Measurements from ENCODE around the gene LRRK1.
A peak's percentile ranks its signal among the peaks of the same experiment; 100 is the strongest.

Gene LRRK1

DNA sequence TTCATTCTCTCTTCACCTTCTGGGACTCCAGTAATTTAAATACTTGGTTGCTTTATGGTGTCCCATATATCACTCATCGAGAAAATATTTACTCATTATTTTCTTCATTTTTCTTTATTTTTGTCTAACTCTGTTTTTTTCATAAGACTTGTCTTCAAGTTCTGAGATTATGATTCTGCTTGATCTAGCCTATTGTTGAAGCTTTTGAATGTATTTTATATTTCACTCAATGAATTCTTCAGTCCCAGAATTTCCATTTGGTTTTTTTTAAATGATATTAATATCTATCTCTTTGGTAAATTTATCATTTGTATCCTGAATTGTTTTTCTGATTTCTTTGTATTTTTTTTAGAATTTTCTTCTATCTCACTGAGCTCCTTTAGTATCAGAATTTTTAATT, 117.0 kb downstream of the LRRK1 start:
- H3K4me1 ChIP-seq (ENCODE audit: control insufficient read depth, insufficient read depth, low read depth, low read length), result no peaks in the 10 kb centered on the region
- no peak overlapping the region for H2BK5ac ChIP-seq (ENCODE audit: low read depth, low read length, poor library complexity, severe bottlenecking)
- H3K9ac ChIP-seq (ENCODE audit: low read length), result no peak overlapping the region
- no peak overlapping the region for H2AFZ ChIP-seq (ENCODE audit: low read depth, low read length)
- no peak overlapping the region for H4K91ac ChIP-seq (ENCODE audit: low read length)
- peaks cover 21% of the 10 kb centered on the region for H3K9me3 ChIP-seq (ENCODE audit: control insufficient read depth, low read length)
- H3K23ac ChIP-seq (ENCODE audit: low read length in 2 of 2), result no peak overlapping the region
- no peak overlapping the region for H2BK12ac ChIP-seq (ENCODE audit: low read length in 2 of 2)
- H2AK5ac ChIP-seq (ENCODE audit: low read length, severe bottlenecking), result no peak overlapping the region
- no peak overlapping the region for H3K4me2 ChIP-seq (ENCODE audit: low read length, poor library complexity, severe bottlenecking)
- no peak overlapping the region for H4K8ac ChIP-seq (ENCODE audit: low read length)
- H3K4me3 ChIP-seq (ENCODE audit: insufficient read depth in 1 of 2, low read depth in 1 of 2, low read length in 2 of 2), result no peak overlapping the region
- no peak overlapping the region for H2BK15ac ChIP-seq (ENCODE audit: low read depth, poor library complexity, severe bottlenecking)
- H3K36me3 ChIP-seq (ENCODE audit: control insufficient read depth in 1 of 2, insufficient read depth in 2 of 2, low read depth in 1 of 2, low read length in 2 of 2), result peaks cover 0 to 59% of the 10 kb centered on the region in 2 experiments
- H2BK120ac ChIP-seq (ENCODE audit: low read depth, low read length), result no peak overlapping the region
- WGBS, result no CpG with 5 or more reads among the region's 1 CpG
- peaks cover 0 to 3% of the 10 kb centered on the region in 2 experiments for H3K27me3 ChIP-seq (ENCODE audit: control insufficient read depth in 1 of 2, insufficient read depth in 1 of 2, low read length in 2 of 2)
- no peak overlapping the region for H3K27ac ChIP-seq (ENCODE audit: low read length, poor library complexity, severe bottlenecking)
- no peak for DNase-seq
- no peak overlapping the region for H3K18ac ChIP-seq (ENCODE audit: low read depth in 1 of 2, low read length in 2 of 2)
- no peak overlapping the region for H3K4ac ChIP-seq (ENCODE audit: low read depth in 1 of 2, low read length in 2 of 2)
- no peaks in the 10 kb centered on the region for H3K79me1 ChIP-seq (replicated peaks; ENCODE audit: low read length, poor library complexity, severe bottlenecking)
- H3K14ac ChIP-seq (ENCODE audit: low read length in 2 of 2), result no peak overlapping the region

DNA sequence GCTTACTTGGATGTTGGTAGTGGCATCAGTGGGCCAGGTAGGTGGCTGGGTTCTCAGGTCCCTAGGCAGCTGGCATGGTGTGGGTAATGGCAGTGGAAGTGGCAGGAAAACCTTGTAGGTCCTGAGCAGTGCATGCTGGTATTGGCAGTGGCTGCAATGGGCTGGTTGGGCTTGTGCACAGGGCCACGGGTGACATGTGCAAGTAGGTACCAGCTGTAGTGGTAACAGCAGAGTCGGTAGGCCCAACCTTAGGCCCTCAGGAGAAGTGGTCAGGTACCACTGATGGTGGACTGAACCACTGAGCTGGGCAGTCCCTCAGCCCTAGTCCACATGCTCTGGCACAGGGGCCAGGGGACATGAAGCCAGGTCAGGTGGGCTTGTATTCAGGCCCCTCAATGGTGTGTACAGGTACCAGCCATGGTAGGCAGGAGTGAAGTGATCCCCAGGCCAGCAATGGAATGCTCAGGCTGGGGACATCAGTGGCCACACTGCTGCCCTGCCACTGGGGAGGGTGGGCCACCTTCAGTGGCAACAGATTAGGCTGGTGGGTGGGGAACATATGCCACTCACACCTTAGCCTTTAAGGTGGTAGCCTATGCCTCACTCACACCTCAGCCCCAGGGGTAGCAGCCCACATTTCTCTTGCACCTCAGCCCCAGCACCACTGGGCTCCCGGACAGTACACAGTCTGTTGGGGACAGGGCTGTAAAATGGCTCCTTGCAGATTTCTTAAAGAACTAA, 118.1 kb downstream of the LRRK1 start:
- Histone ChIP-seq H2AFZ (ENCODE audit: low read depth, low read length) (no peak overlapping the region), H2BK5ac (ENCODE audit: low read depth, low read length, poor library complexity, severe bottlenecking) (no peak overlapping the region), H3K9me3 (ENCODE audit: control insufficient read depth, low read length) (peaks cover 21% of the 10 kb centered on the region), H3K23ac (ENCODE audit: low read length in 2 of 2) (no peak overlapping the region), H4K91ac (ENCODE audit: low read length) (no peak overlapping the region), H2BK12ac (ENCODE audit: low read length in 2 of 2) (no peak overlapping the region), H2BK120ac (ENCODE audit: low read depth, low read length) (no peak overlapping the region), H3K9ac (ENCODE audit: low read length) (no peak overlapping the region), H3K4me3 (ENCODE audit: insufficient read depth in 1 of 2, low read depth in 1 of 2, low read length in 2 of 2) (no peak overlapping the region), H3K27me3 (ENCODE audit: control insufficient read depth in 1 of 2, insufficient read depth in 1 of 2, low read length in 2 of 2) (peaks cover 0 to 3% of the 10 kb centered on the region in 2 experiments), H3K27ac (ENCODE audit: low read length, poor library complexity, severe bottlenecking) (no peak overlapping the region), H3K79me1 (replicated peaks; ENCODE audit: low read length, poor library complexity, severe bottlenecking) (no peaks in the 10 kb centered on the region), H2BK15ac (ENCODE audit: low read depth, poor library complexity, severe bottlenecking) (no peak overlapping the region), H3K36me3 (ENCODE audit: control insufficient read depth in 1 of 2, insufficient read depth in 2 of 2, low read depth in 1 of 2, low read length in 2 of 2) (peaks cover 0 to 56% of the 10 kb centered on the region in 2 experiments), H2AK5ac (ENCODE audit: low read length, severe bottlenecking) (no peak overlapping the region), H3K4ac (ENCODE audit: low read depth in 1 of 2, low read length in 2 of 2) (no peak overlapping the region), H4K8ac (ENCODE audit: low read length) (no peak overlapping the region), H3K4me2 (ENCODE audit: low read length, poor library complexity, severe bottlenecking) (no peak overlapping the region), H3K18ac (ENCODE audit: low read depth in 1 of 2, low read length in 2 of 2) (no peak overlapping the region), H3K4me1 (ENCODE audit: control insufficient read depth, insufficient read depth, low read depth, low read length) (no peaks in the 10 kb centered on the region), H3K14ac (ENCODE audit: low read length in 2 of 2) (no peak overlapping the region)
- no peak for DNase-seq
- WGBS, result 89% methylated on average over 3 of the region's 3 CpGs

DNA sequence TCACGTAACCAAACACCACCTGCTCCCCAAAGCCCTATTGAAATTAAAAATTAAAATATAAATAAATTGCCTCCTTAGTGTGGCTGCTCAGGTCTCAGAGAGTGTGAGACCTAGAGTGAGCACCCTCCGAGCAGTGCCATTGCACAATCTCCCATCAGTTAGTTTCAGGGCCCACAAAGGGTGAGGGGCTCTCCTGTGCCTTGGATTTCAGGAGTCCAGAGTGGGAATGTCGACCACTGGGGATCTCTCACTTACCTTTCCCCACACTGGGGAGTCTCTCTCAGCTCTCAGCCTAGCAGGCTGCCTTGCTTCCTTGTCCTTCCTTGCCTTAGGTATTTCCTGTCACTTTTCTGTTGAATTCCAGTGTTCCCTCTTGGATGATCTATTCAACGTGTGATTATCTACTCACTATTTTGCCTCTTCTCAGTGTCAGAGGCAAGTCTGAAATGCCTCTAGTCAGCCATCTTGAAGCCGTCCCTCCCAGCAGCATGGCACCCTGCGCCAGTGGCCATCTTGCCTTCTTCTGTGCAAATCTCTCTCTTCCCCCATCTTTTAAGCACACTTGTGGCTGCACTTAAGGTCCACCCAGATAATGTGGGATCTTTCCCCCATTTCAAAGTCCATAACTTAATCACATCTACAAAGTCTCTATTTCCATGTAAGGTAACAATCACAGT, 119.3 kb downstream of the LRRK1 start:
- H3K14ac ChIP-seq (ENCODE audit: low read length in 2 of 2), result no peak overlapping the region
- peaks cover 0 to 52% of the 10 kb centered on the region in 2 experiments for H3K36me3 ChIP-seq (ENCODE audit: control insufficient read depth in 1 of 2, insufficient read depth in 2 of 2, low read depth in 1 of 2, low read length in 2 of 2)
- no peak overlapping the region for H3K18ac ChIP-seq (ENCODE audit: low read depth in 1 of 2, low read length in 2 of 2)
- H3K27ac ChIP-seq (ENCODE audit: low read length, poor library complexity, severe bottlenecking), result no peak overlapping the region
- H4K91ac ChIP-seq (ENCODE audit: low read length), result no peak overlapping the region
- no peak overlapping the region for H3K9ac ChIP-seq (ENCODE audit: low read length)
- H3K4me3 ChIP-seq (ENCODE audit: insufficient read depth in 1 of 2, low read depth in 1 of 2, low read length in 2 of 2), result no peak overlapping the region
- no peak overlapping the region for H2BK120ac ChIP-seq (ENCODE audit: low read depth, low read length)
- H3K4me2 ChIP-seq (ENCODE audit: low read length, poor library complexity, severe bottlenecking), result no peak overlapping the region
- no peaks in the 10 kb centered on the region for H3K4me1 ChIP-seq (ENCODE audit: control insufficient read depth, insufficient read depth, low read depth, low read length)
- no peak overlapping the region for H2BK15ac ChIP-seq (ENCODE audit: low read depth, poor library complexity, severe bottlenecking)
- DNase-seq, result no peak
- WGBS, result 89% methylated on average over 5 of the region's 6 CpGs
- H2AFZ ChIP-seq (ENCODE audit: low read depth, low read length), result no peak overlapping the region
- no peaks in the 10 kb centered on the region for H3K79me1 ChIP-seq (replicated peaks; ENCODE audit: low read length, poor library complexity, severe bottlenecking)
- H2BK12ac ChIP-seq (ENCODE audit: low read length in 2 of 2), result no peak overlapping the region
- no peak overlapping the region for H2AK5ac ChIP-seq (ENCODE audit: low read length, severe bottlenecking)
- H2BK5ac ChIP-seq (ENCODE audit: low read depth, low read length, poor library complexity, severe bottlenecking), result no peak overlapping the region
- H3K27me3 ChIP-seq (ENCODE audit: control insufficient read depth in 1 of 2, insufficient read depth in 1 of 2, low read length in 2 of 2), result peaks cover 0 to 3% of the 10 kb centered on the region in 2 experiments
- no peak overlapping the region for H3K23ac ChIP-seq (ENCODE audit: low read length in 2 of 2)
- H4K8ac ChIP-seq (ENCODE audit: low read length), result no peak overlapping the region
- H3K9me3 ChIP-seq (ENCODE audit: control insufficient read depth, low read length), result peaks cover 21% of the 10 kb centered on the region
- no peak overlapping the region for H3K4ac ChIP-seq (ENCODE audit: low read depth in 1 of 2, low read length in 2 of 2)

DNA sequence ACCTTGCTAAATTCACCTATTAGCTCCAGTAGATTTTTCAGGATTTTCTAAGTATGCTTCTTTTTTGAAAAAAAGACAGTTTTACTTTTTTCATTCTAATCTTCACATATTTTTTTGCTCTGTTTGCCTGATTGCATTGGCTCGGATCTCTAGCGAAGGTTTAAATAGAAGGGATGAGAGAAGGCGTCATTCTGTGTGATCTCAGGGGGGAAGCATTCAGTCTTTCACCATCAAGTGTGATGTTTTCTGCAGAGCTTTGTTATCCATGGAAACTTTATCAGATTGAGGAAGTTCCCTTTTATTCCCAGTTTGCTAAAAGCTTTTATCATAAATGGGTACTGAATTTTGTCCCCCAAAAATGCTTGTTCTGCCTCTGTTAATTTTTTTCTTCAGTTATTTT, 120.3 kb downstream of the LRRK1 start:
- no peak overlapping the region for H3K4me2 ChIP-seq (ENCODE audit: low read length, poor library complexity, severe bottlenecking)
- 89% methylated on average over 3 of the region's 3 CpGs for WGBS
- DNase-seq, result peak; percentile 76
- no peak overlapping the region for H2BK120ac ChIP-seq (ENCODE audit: low read depth, low read length)
- H3K18ac ChIP-seq (ENCODE audit: low read depth in 1 of 2, low read length in 2 of 2), result no peak overlapping the region
- H3K79me1 ChIP-seq (replicated peaks; ENCODE audit: low read length, poor library complexity, severe bottlenecking), result no peaks in the 10 kb centered on the region
- H2AFZ ChIP-seq (ENCODE audit: low read depth, low read length), result no peak overlapping the region
- H3K4me3 ChIP-seq (ENCODE audit: insufficient read depth in 1 of 2, low read depth in 1 of 2, low read length in 2 of 2), result no peak overlapping the region
- H3K27me3 ChIP-seq (ENCODE audit: control insufficient read depth in 1 of 2, insufficient read depth in 1 of 2, low read length in 2 of 2), result peaks cover 0 to 3% of the 10 kb centered on the region in 2 experiments
- H3K9ac ChIP-seq (ENCODE audit: low read length), result peak overlapping the region; percentile 79
- no peaks in the 10 kb centered on the region for H3K4me1 ChIP-seq (ENCODE audit: control insufficient read depth, insufficient read depth, low read depth, low read length)
- no peak overlapping the region for H3K23ac ChIP-seq (ENCODE audit: low read length in 2 of 2)
- no peak overlapping the region for H2BK15ac ChIP-seq (ENCODE audit: low read depth, poor library complexity, severe bottlenecking)
- H2BK12ac ChIP-seq (ENCODE audit: low read length in 2 of 2), result no peak overlapping the region
- H2BK5ac ChIP-seq (ENCODE audit: low read depth, low read length, poor library complexity, severe bottlenecking), result no peak overlapping the region
- no peak overlapping the region for H3K4ac ChIP-seq (ENCODE audit: low read depth in 1 of 2, low read length in 2 of 2)
- no peak overlapping the region for H3K27ac ChIP-seq (ENCODE audit: low read length, poor library complexity, severe bottlenecking)
- peaks cover 14% of the 10 kb centered on the region for H3K9me3 ChIP-seq (ENCODE audit: control insufficient read depth, low read length)
- H4K91ac ChIP-seq (ENCODE audit: low read length), result no peak overlapping the region
- H2AK5ac ChIP-seq (ENCODE audit: low read length, severe bottlenecking), result no peak overlapping the region
- H3K36me3 ChIP-seq (ENCODE audit: control insufficient read depth in 1 of 2, insufficient read depth in 2 of 2, low read depth in 1 of 2, low read length in 2 of 2), result peaks cover 0 to 50% of the 10 kb centered on the region in 2 experiments
- no peak overlapping the region for H4K8ac ChIP-seq (ENCODE audit: low read length)
- no peak overlapping the region for H3K14ac ChIP-seq (ENCODE audit: low read length in 2 of 2)
